Neural progenitor cell (in vitro differentiated cells): ENCODE results near the gene PHC1. TPM values are rescaled to one million over a fixed set of nuclear protein-coding genes. Genes with fewer than 3 reads are reported as not detected.

Source experiments
- DNase-seq: peaks from one replicate; pipeline ENCODE4 v3.0.0-alpha.2; 2016; ENCODE audit warnings: low spot score
- H2AFZ ChIP-seq: fragments of 200-600 bp; sonication (generic); replicated peaks from 2 replicates; pipeline ENCODE4 v1.6.1; 2016; ENCODE audit warnings: antibody characterized with exemption
- H3F3A ChIP-seq: fragments of 200-600 bp; sonication (generic); 2 replicates; pipeline ENCODE4 v1.6.1; 2016; ENCODE audit warnings: antibody characterized with exemption, low read depth
- H3K27ac ChIP-seq: fragments of 200-600 bp; sonication (generic); 2 replicates; pipeline ENCODE4 v1.5.1; 2016; ENCODE audit warnings: mild to moderate bottlenecking
- H3K27me3 ChIP-seq: fragments of 200-600 bp; sonication (generic); 2 replicates; pipeline ENCODE4 v1.6.1; 2016; ENCODE audit warnings: mild to moderate bottlenecking, moderate library complexity
- H3K36me3 ChIP-seq: fragments of 200-600 bp; sonication (generic); 2 replicates; pipeline ENCODE4 v1.5.1; 2016
- H3K4me1 ChIP-seq: fragments of 200-600 bp; sonication (generic); 2 replicates; pipeline ENCODE4 v1.6.1; 2016; ENCODE audit warnings: mixed run types
- H3K4me2 ChIP-seq: fragments of 200-600 bp; sonication (generic); 2 replicates; pipeline ENCODE4 v1.6.1; 2016
- H3K4me3 ChIP-seq: fragments of 200-600 bp; sonication (generic); 2 replicates; pipeline ENCODE4 v1.5.1; 2016
- H3K79me2 ChIP-seq: fragments of 200-600 bp; sonication (generic); 2 replicates; pipeline ENCODE4 v1.6.1; 2016; ENCODE audit warnings: low read depth
- H3K9ac ChIP-seq: fragments of 200-600 bp; sonication (generic); 2 replicates; pipeline ENCODE4 v1.6.1; 2016
- H3K9me3 ChIP-seq: fragments of 200-600 bp; sonication (generic); 2 replicates; pipeline ENCODE4 v1.5.1; 2016; ENCODE audit warnings: low read depth
- H4K20me1 ChIP-seq: fragments of 200-600 bp; sonication (generic); 2 replicates; pipeline ENCODE4 v1.6.1; 2016; ENCODE audit warnings: low read depth
- H3K27ac Mint-ChIP-seq: 3 replicates; pipeline ENCODE4 v1.8.0; 2021; ENCODE audit warnings: mixed read lengths
- H3K27me3 Mint-ChIP-seq: 2 replicates; pipeline ENCODE4 v1.8.0; 2022; ENCODE audit warnings: low read depth, mild to moderate bottlenecking, inconsistent platforms, moderate library complexity, mixed read lengths; ENCODE audit not compliant: insufficient read depth
- H3K36me3 Mint-ChIP-seq: 3 replicates; pipeline ENCODE4 v1.8.0; 2021; ENCODE audit warnings: mixed read lengths
- H3K4me1 Mint-ChIP-seq: 3 replicates; pipeline ENCODE4 v1.8.0; 2021; ENCODE audit warnings: mixed read lengths
- H3K4me3 Mint-ChIP-seq: 3 replicates; pipeline ENCODE4 v1.8.0; 2021; ENCODE audit warnings: mild to moderate bottlenecking, moderate library complexity, mixed read lengths
- H3K9me3 Mint-ChIP-seq: 3 replicates; pipeline ENCODE4 v1.8.0; 2020; ENCODE audit warnings: mixed read lengths
- CTCF ChIP-seq: fragments of 200-600 bp; sonication (generic); IDR thresholded peaks from 2 replicates; pipeline ENCODE4 v1.5.1; 2017; ENCODE audit warnings: antibody characterized with exemption, mild to moderate bottlenecking
- EZH2 ChIP-seq: fragments of 200-600 bp; sonication (generic); IDR thresholded peaks from 2 replicates; pipeline ENCODE4 v1.6.1; 2017; ENCODE audit warnings: antibody characterized with exemption, mild to moderate bottlenecking, moderate library complexity
- EZH2phosphoT487 ChIP-seq: fragments of 200-600 bp; sonication (generic); IDR thresholded peaks from 2 replicates; pipeline ENCODE4 v1.6.1; 2017; ENCODE audit warnings: antibody characterized with exemption
- total RNA-seq: library from RNA; depleted of rRNA; stranded (reverse); fragments of >200 nt; gene quantifications from 2 replicates; pipeline ENCODE4 v1.2.3, GENCODE V29; 2015; ENCODE audit warnings: low replicate concordance

PHC1 gene
- total RNA-seq, 1 donor from 2014 or later = 62.7 TPM

- Histone ChIP-seq H3K9ac (no peak overlapping the region), H3K27me3 (no peaks in the 10 kb centered on the region), H3K36me3 (no peaks in the 10 kb centered on the region), H2AFZ (no peak overlapping the region), H3K4me3 (no peak overlapping the region), H3K79me2 (no peaks in the 10 kb centered on the region), H3K4me1 (no peaks in the 10 kb centered on the region), H3F3A (no peaks in the 10 kb centered on the region), H3K9me3 (peaks cover 8% of the 10 kb centered on the region), H3K4me2 (no peak overlapping the region), H3K27ac (no peak overlapping the region), H4K20me1 (no peaks in the 10 kb centered on the region)
- peaks cover 27% of the 10 kb centered on the region for H3K9me3 Mint-ChIP-seq
- no peak for TF ChIP-seq EZH2phosphoT487
- TF ChIP-seq EZH2 = no peak
- TF ChIP-seq CTCF = no peak
- no peaks in the 10 kb centered on the region for H3K4me1 Mint-ChIP-seq
- no peak overlapping the region for H3K4me3 Mint-ChIP-seq
- H3K36me3 Mint-ChIP-seq = peaks cover 4% of the 10 kb centered on the region
- no peak for DNase-seq
- no peak overlapping the region for H3K27ac Mint-ChIP-seq
- no peaks in the 10 kb centered on the region for H3K27me3 Mint-ChIP-seq
These were observed 54.5 kb downstream of the PHC1 start for GRCh38 chr12:8968761-8969160.

DNA sequence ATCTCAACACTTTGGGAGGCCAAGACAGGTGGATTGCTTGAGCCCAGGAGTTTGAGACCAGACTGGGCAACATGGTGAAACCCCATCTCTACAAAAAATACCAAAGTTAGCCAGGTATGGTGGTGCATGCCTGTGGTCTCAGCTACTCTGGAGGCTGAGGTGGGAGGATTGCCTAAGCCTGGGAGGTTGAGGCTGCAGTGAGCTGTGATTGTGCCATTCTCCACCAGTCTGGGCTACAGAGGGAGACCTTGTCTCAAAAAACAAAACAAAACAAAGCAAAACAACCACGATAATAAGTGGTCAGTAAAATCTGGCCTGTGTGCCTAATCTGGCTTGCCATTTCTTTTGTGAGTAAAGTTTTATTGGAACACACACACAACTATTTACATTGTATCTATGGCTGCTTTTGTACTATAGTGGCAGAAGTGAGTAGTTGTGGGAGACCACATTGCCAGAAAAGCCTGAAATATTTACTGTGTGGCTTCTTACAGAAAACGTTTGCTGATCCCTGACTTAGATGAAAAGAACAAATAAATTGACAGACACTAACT, 55.6 kb downstream of the PHC1 start:
- no peaks in the 10 kb centered on the region for H4K20me1 ChIP-seq
- TF ChIP-seq EZH2 (no peak), EZH2phosphoT487 (no peak), CTCF (no peak)
- Mint-ChIP-seq H3K36me3 (peaks cover 6% of the 10 kb centered on the region), H3K4me1 (no peaks in the 10 kb centered on the region), H3K9me3 (peaks cover 27% of the 10 kb centered on the region), H3K27ac (no peak overlapping the region), H3K4me3 (no peak overlapping the region), H3K27me3 (no peaks in the 10 kb centered on the region)
- no peaks in the 10 kb centered on the region for H3K79me2 ChIP-seq
- no peak overlapping the region for H3K9ac ChIP-seq
- H3K36me3 ChIP-seq = no peaks in the 10 kb centered on the region
- no peaks in the 10 kb centered on the region for H3K27me3 ChIP-seq
- no peak overlapping the region for H3K27ac ChIP-seq
- no peaks in the 10 kb centered on the region for H3K4me1 ChIP-seq
- H3K4me3 ChIP-seq = no peak overlapping the region
- no peak for DNase-seq
- no peaks in the 10 kb centered on the region for H3F3A ChIP-seq
- H3K9me3 ChIP-seq = peaks cover 8% of the 10 kb centered on the region
- no peak overlapping the region for H2AFZ ChIP-seq
- no peak overlapping the region for H3K4me2 ChIP-seq

DNA sequence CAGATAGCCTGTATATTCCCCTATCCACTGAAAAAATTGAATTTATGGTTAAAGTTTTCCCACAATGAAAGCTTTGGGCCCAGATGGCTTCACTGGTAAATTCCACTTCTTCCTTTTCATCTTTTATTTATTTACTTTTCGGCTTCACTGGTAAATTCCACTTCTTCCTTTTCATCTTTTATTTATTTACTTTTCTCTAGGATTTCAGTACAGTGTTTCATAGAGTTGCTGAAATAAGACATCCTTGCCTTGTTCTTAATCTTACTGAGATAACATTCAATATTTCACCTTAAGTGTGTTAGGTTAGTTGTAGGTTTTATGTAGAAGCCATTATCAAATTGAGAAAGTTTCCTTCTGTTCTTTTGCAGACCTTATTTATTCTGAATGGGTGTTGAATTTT, 56.1 kb downstream of the PHC1 start:
- Histone ChIP-seq H3K36me3 (no peaks in the 10 kb centered on the region), H3K4me1 (no peaks in the 10 kb centered on the region), H3F3A (no peaks in the 10 kb centered on the region), H3K79me2 (no peaks in the 10 kb centered on the region), H3K4me3 (no peak overlapping the region), H3K9me3 (peaks cover 8% of the 10 kb centered on the region), H3K27ac (no peak overlapping the region), H3K27me3 (no peaks in the 10 kb centered on the region), H2AFZ (no peak overlapping the region), H4K20me1 (no peaks in the 10 kb centered on the region), H3K9ac (no peak overlapping the region), H3K4me2 (no peak overlapping the region)
- no peak for TF ChIP-seq CTCF
- no peak for TF ChIP-seq EZH2phosphoT487
- TF ChIP-seq EZH2 = no peak
- Mint-ChIP-seq H3K4me3 (no peak overlapping the region), H3K9me3 (peaks cover 29% of the 10 kb centered on the region), H3K36me3 (peaks cover 7% of the 10 kb centered on the region), H3K4me1 (no peaks in the 10 kb centered on the region), H3K27me3 (no peaks in the 10 kb centered on the region), H3K27ac (no peak overlapping the region)
- no peak for DNase-seq
